K562 (cell line): Measurements from ENCODE around the gene NELL1. TPM values are rescaled to one million over a fixed set of nuclear protein-coding genes. Genes with fewer than 3 reads are reported as not detected.

Experiments
- ATAC-seq: fragments of 200-7000 bp; cut with Tn5 transposase; 3 replicates; pipeline ENCODE4 v1.9.1; 2020; ENCODE audit warnings: moderate library complexity
- BruUV-seq: library from RNA; stranded (reverse); fragments of 400-500 nt; replicated peaks from 2 replicates; lab custom pipeline; 2021; lab: Mats Ljungman, UMichigan
- CTCF ChIA-PET: fragments of 300-600 bp; formaldehyde crosslinking; extraction: SDS; loops from one replicate; lab custom pipeline; 2021; ENCODE audit warnings: low intra/inter-chr PET ratio; lab: Yijun Ruan, JAX
- POLR2A ChIA-PET: fragments of 300-600, 350-650 bp; sonication (Branson Sonifier 250); formaldehyde crosslinking; extraction: SDS; loops from one replicate; lab custom pipeline; 2021; ENCODE audit warnings: antibody characterized with exemption, inconsistent platforms; lab: Yijun Ruan, JAX
- DNase-seq, 4 experiments: peaks; one replicate each; pipeline versions ENCODE4 v3.0.0 to v3.0.0-alpha.2; 2011 to 2018; ENCODE audit warnings: low spot score in 3 of 4, mixed read lengths in 3 of 4; ENCODE audit errors: extremely low read depth in 1 of 4
- FAIRE-seq: peaks from 2 replicates; lab custom pipeline; 2011; peaks lifted over from hg19 to GRCh38; lab: Jason Lieb, UNC
- H2AFZ ChIP-seq: 2 replicates; pipeline ENCODE4 v1.6.0; 2011; ENCODE audit warnings: low read depth, low read length, control low read depth, inconsistent platforms
- H3K27ac ChIP-seq: fragments of 200-600 bp; 3 replicates; pipeline ENCODE4 v1.8.0; 2011; ENCODE audit warnings: low read depth, mild to moderate bottlenecking, control low read depth, inconsistent platforms, low read length, moderate library complexity, mixed read lengths; ENCODE audit errors: extremely low read depth
- H3K27me3 ChIP-seq, 2 experiments: fragments of 300-600 bp in 1 of 2; 2 replicates in 1 of 2; 3 replicates in 1 of 2; pipeline versions ENCODE4 v1.6.0 to v1.8.0; 2011; ENCODE audit warnings: inconsistent platforms in 2 of 2, low read length in 2 of 2, mild to moderate bottlenecking in 1 of 2, mixed read lengths in 1 of 2, moderate library complexity in 1 of 2; ENCODE audit not compliant: control insufficient read depth in 2 of 2, insufficient read depth in 2 of 2
- H3K36me3 ChIP-seq: fragments of 300-600 bp; 3 replicates; pipeline ENCODE4 v1.8.0; 2011; ENCODE audit warnings: mild to moderate bottlenecking, low read length, inconsistent platforms; ENCODE audit not compliant: control insufficient read depth, insufficient read depth
- H3K4me1 ChIP-seq, 2 experiments: fragments of 200-600 bp in 1 of 2; replicated peaks in 1 of 2; 2 replicates in 1 of 2; 3 replicates in 1 of 2; pipeline versions ENCODE4 v1.5.1 to v1.8.0; 2011; ENCODE audit warnings: inconsistent platforms in 2 of 2, low read length in 2 of 2, mild to moderate bottlenecking in 1 of 2, mixed read lengths in 1 of 2, moderate library complexity in 1 of 2; ENCODE audit not compliant: control insufficient read depth in 2 of 2, insufficient read depth in 2 of 2
- H3K4me2 ChIP-seq: 2 replicates; pipeline ENCODE4 v1.6.1; 2011; ENCODE audit warnings: low read length, control low read depth, inconsistent platforms, mixed read lengths; ENCODE audit not compliant: insufficient read depth
- H3K4me3 ChIP-seq: fragments of 200-600 bp; sonication (generic), shearing (Covaris generic); 2 replicates; pipeline ENCODE4 v1.5.1; 2016; ENCODE audit warnings: control low read depth, inconsistent platforms
- H3K79me2 ChIP-seq: fragments of 200-600 bp; 3 replicates; pipeline ENCODE4 v1.8.0; 2011; ENCODE audit warnings: low read length, inconsistent platforms; ENCODE audit not compliant: control insufficient read depth, insufficient read depth
- H3K9ac ChIP-seq, 2 experiments: 2 replicates each; pipeline versions ENCODE4 v1.6.0 to v1.6.1; 2011; ENCODE audit warnings: low read depth in 2 of 2, low read length in 2 of 2, control low read depth in 1 of 2, inconsistent platforms in 1 of 2, mild to moderate bottlenecking in 1 of 2, mixed read lengths in 1 of 2; ENCODE audit not compliant: insufficient read depth in 1 of 2
- H3K9me1 ChIP-seq: one replicate; pipeline ENCODE4 v1.6.0; 2011; ENCODE audit warnings: inconsistent platforms, mild to moderate bottlenecking, low read length, moderate library complexity; ENCODE audit not compliant: control insufficient read depth, insufficient read depth
- H3K9me3 ChIP-seq: replicated peaks from 2 replicates; pipeline ENCODE4 v1.5.1; 2011; ENCODE audit warnings: low read depth, low read length, inconsistent platforms; ENCODE audit not compliant: control insufficient read depth, insufficient read depth
- H4K20me1 ChIP-seq: replicated peaks from 2 replicates; pipeline ENCODE4 v1.6.1; 2011; ENCODE audit warnings: low read length, inconsistent platforms, mixed read lengths; ENCODE audit not compliant: control insufficient read depth, insufficient read depth
- NFE2L1 ChIP-seq: fragments of 450-650 bp; IDR thresholded peaks from 2 replicates; pipeline ENCODE4 v1.6.1; 2016; ENCODE audit warnings: missing genetic modification characterization, low read depth, mild to moderate bottlenecking, missing compliant biosample characterization, moderate library complexity, borderline replicate concordance
- SAP30 ChIP-seq: fragments of 200-600 bp; sonication (generic); IDR thresholded peaks from 2 replicates; pipeline ENCODE4 v1.6.1; 2012; ENCODE audit warnings: borderline replicate concordance, low read depth, mild to moderate bottlenecking, moderate library complexity, low read length, control low read depth, inconsistent platforms; ENCODE audit not compliant: insufficient read depth, poor library complexity, severe bottlenecking
- ZNF311 ChIP-seq: fragments of 250-450 bp; sonication (Bioruptor Pico); IDR thresholded peaks from 2 replicates; pipeline ENCODE4 v1.4.0; 2020; ENCODE audit warnings: mild to moderate bottlenecking, moderate library complexity
- WGBS: fragments of 100-300 bp; shearing (Covaris generic); methylation state at CpG from one replicate; pipeline ENCODE4 v1.1.6; 2016; ENCODE audit warnings: low coverage, mixed read lengths; ENCODE audit not compliant: insufficient coverage; ENCODE audit errors: missing lambda C conversion rate; 5-methylcytosine and 5-hydroxymethylcytosine counted together
- in situ Hi-C: fragments of 300-500 bp; cut with MboI; formaldehyde crosslinking; loops from 4 replicates; pipeline ENCODE4 v1.15.0; 2018; ENCODE audit warnings: inconsistent platforms, mixed read lengths
- intact Hi-C: fragments of 100-400 bp; cut with micrococcal nuclease; formaldehyde crosslinking; loops from 2 replicates; pipeline ENCODE4 v1.14.2; 2022
- polyA plus RNA-seq, 8 experiments: library from polyadenylated mRNA; depleted of rRNA in 4 of 8; stranded (reverse) in 5 of 8; unstranded in 3 of 8; fragments of >200 nt; fragmentation: Nextera tagmentation in 2 of 8; fragmentation: Illumina TruSeq in 1 of 8; extraction: Ambion mirVana in 2 of 8; extraction: Trizol in 1 of 8; gene quantifications; 2 replicates each; pipeline versions ENCODE4 v1.2.1 to v1.2.3, GENCODE V29; 2011 to 2014; ENCODE audit warnings: inconsistent platforms in 1 of 8, missing spikeins in 1 of 8
- total RNA-seq, 7 experiments: library from RNA; depleted of rRNA in 6 of 7; stranded (reverse); fragments of >200 nt in 6 of 7; fragmentation: Illumina TruSeq in 2 of 7; extraction: Trizol in 2 of 7; gene quantifications; 2 replicates each; pipeline versions ENCODE4 v1.2.1 to v1.2.3, GENCODE V29; 2011 to 2021; ENCODE audit warnings: low replicate concordance in 1 of 7
- TF ChIP-seq, protein P1 (sequence below): fragments of 250-450 bp; sonication (Bioruptor Pico); IDR thresholded peaks from 2 replicates; pipeline ENCODE4 v1.8.0; 2021; ENCODE audit warnings: borderline replicate concordance, mild to moderate bottlenecking, moderate library complexity; ENCODE audit not compliant: poor library complexity, severe bottlenecking
- TF ChIP-seq, protein P2 (sequence below): fragments of 450-650 bp; formaldehyde crosslinking; IDR thresholded peaks from 2 replicates; pipeline ENCODE4 v1.4.0; 2022; ENCODE audit warnings: missing genetic modification characterization

The NELL1 gene
- total and polyA plus RNA-seq, 9 of the 15 experiments (the other 6 are each of a cell fraction or from before 2014, with no cell fraction given), result not detected

DNA sequence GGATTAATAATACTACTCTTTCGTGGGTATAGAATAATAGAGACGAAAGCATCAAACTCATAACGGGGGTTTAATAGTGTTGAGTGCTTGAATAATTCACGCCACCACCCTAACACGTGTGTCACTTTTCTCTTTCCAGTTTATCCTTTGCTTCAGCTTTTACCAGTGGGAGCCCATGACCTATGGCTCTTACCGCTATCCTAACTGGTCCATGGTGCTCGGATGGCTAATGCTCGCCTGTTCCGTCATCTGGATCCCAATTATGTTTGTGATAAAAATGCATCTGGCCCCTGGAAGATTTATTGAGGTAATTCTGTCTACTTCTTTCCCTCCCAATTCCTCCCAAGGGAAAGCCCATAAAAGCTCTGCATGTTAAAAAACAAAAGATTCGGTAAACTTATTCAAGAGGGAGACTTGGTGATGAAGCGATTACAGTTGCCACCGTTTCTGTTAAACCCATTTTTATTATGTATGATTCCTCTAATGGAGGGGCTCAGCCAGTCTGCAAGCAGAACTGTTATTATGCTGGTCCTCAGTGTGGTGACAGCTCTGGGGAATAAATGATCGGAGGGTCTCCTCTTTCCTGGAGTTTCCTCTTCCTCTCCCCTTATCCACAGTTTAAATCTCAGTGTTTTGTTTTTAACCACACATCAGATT lies 17.1 kb upstream of the NELL1 start:
- in situ Hi-C loops, result loop anchor here (10.0 kb wide), 1 partner anchor 863 kb away; no protein-coding TSS in a partner anchor

More for the DNA sequence above, 17.1 kb upstream of the NELL1 start:
- intact Hi-C loops, result no loop called here
- no peak for DNase-seq
- ChIA-PET CTCF (no interaction called here), POLR2A (no interaction called here)
- peaks cover 0 to 6% of the 10 kb centered on the region in 2 experiments; a peak in 2 of 5 replicates for H3K27me3 ChIP-seq
- H2AFZ ChIP-seq, result no peak overlapping the region
- no peak overlapping the region for H3K4me2 ChIP-seq
- BruUV-seq, result no TSS peak
- no peaks in the 10 kb centered on the region for H3K79me2 ChIP-seq
- H3K27ac ChIP-seq, result no peak overlapping the region
- WGBS, result 1% methylated on average over 13 of the region's 13 CpGs
- no peaks in the 10 kb centered on the region for H3K36me3 ChIP-seq
- no peaks in the 10 kb centered on the region for H3K4me1 ChIP-seq
- no peak for TF ChIP-seq ZNF311 (CRISPR knock-in tag)
- TF ChIP-seq, protein P1, sequence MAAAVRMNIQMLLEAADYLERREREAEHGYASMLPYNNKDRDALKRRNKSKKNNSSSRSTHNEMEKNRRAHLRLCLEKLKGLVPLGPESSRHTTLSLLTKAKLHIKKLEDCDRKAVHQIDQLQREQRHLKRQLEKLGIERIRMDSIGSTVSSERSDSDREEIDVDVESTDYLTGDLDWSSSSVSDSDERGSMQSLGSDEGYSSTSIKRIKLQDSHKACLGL (CRISPR knock-in tag), result no peak
- TF ChIP-seq, protein P2, sequence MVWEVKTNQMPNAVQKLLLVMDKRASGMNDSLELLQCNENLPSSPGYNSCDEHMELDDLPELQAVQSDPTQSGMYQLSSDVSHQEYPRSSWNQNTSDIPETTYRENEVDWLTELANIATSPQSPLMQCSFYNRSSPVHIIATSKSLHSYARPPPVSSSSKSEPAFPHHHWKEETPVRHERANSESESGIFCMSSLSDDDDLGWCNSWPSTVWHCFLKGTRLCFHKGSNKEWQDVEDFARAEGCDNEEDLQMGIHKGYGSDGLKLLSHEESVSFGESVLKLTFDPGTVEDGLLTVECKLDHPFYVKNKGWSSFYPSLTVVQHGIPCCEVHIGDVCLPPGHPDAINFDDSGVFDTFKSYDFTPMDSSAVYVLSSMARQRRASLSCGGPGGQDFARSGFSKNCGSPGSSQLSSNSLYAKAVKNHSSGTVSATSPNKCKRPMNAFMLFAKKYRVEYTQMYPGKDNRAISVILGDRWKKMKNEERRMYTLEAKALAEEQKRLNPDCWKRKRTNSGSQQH (CRISPR knock-in tag), result no peak
- TF ChIP-seq SAP30, result no peak
- no peak for TF ChIP-seq NFE2L1 (tag)
- no peaks in the 10 kb centered on the region for H3K9me1 ChIP-seq
- 0 out of 2 replicates have a peak, but pooled peaks cover 3% of the 10 kb centered on the region for H4K20me1 ChIP-seq
- no peak overlapping the region for H3K4me3 ChIP-seq
- no peak overlapping the region for H3K9ac ChIP-seq
- ATAC-seq, result no peak
- H3K9me3 ChIP-seq, result no peaks in the 10 kb centered on the region; the same call in 1 of the 2 replicates
- FAIRE-seq, result no peak
